K562 (cell line): ENCODE results near the gene IL24. TPM values are rescaled to one million over a fixed set of nuclear protein-coding genes. Genes with fewer than 3 reads are reported as not detected.
A peak's percentile ranks its signal among the peaks of the same experiment; 100 is the strongest.

Experiments
- ATAC-seq: fragments of 200-7000 bp; cut with Tn5 transposase; 3 replicates; pipeline ENCODE4 v1.9.1; 2020; ENCODE audit warnings: moderate library complexity
- BruUV-seq: library from RNA; stranded (reverse); fragments of 400-500 nt; replicated peaks from 2 replicates; lab custom pipeline; 2021; lab: Mats Ljungman, UMichigan
- CTCF ChIA-PET: fragments of 300-600 bp; formaldehyde crosslinking; extraction: SDS; loops from one replicate; lab custom pipeline; 2021; ENCODE audit warnings: low intra/inter-chr PET ratio; lab: Yijun Ruan, JAX
- POLR2A ChIA-PET: fragments of 300-600, 350-650 bp; sonication (Branson Sonifier 250); formaldehyde crosslinking; extraction: SDS; loops from one replicate; lab custom pipeline; 2021; ENCODE audit warnings: antibody characterized with exemption, inconsistent platforms; lab: Yijun Ruan, JAX
- DNase-seq, 4 experiments: peaks; one replicate each; pipeline versions ENCODE4 v3.0.0 to v3.0.0-alpha.2; 2011 to 2018; ENCODE audit warnings: low spot score in 3 of 4, mixed read lengths in 3 of 4; ENCODE audit errors: extremely low read depth in 1 of 4
- FAIRE-seq: peaks from 2 replicates; lab custom pipeline; 2011; peaks lifted over from hg19 to GRCh38; lab: Jason Lieb, UNC
- H2AFZ ChIP-seq: 2 replicates; pipeline ENCODE4 v1.6.0; 2011; ENCODE audit warnings: low read depth, low read length, control low read depth, inconsistent platforms
- H3K27ac ChIP-seq: fragments of 200-600 bp; 3 replicates; pipeline ENCODE4 v1.8.0; 2011; ENCODE audit warnings: low read depth, mild to moderate bottlenecking, control low read depth, inconsistent platforms, low read length, moderate library complexity, mixed read lengths; ENCODE audit errors: extremely low read depth
- H3K27me3 ChIP-seq, 2 experiments: fragments of 300-600 bp in 1 of 2; 2 replicates in 1 of 2; 3 replicates in 1 of 2; pipeline versions ENCODE4 v1.6.0 to v1.8.0; 2011; ENCODE audit warnings: inconsistent platforms in 2 of 2, low read length in 2 of 2, mild to moderate bottlenecking in 1 of 2, mixed read lengths in 1 of 2, moderate library complexity in 1 of 2; ENCODE audit not compliant: control insufficient read depth in 2 of 2, insufficient read depth in 2 of 2
- H3K36me3 ChIP-seq: fragments of 300-600 bp; 3 replicates; pipeline ENCODE4 v1.8.0; 2011; ENCODE audit warnings: mild to moderate bottlenecking, low read length, inconsistent platforms; ENCODE audit not compliant: control insufficient read depth, insufficient read depth
- H3K4me1 ChIP-seq, 2 experiments: fragments of 200-600 bp in 1 of 2; replicated peaks in 1 of 2; 2 replicates in 1 of 2; 3 replicates in 1 of 2; pipeline versions ENCODE4 v1.5.1 to v1.8.0; 2011; ENCODE audit warnings: inconsistent platforms in 2 of 2, low read length in 2 of 2, mild to moderate bottlenecking in 1 of 2, mixed read lengths in 1 of 2, moderate library complexity in 1 of 2; ENCODE audit not compliant: control insufficient read depth in 2 of 2, insufficient read depth in 2 of 2
- H3K4me2 ChIP-seq: 2 replicates; pipeline ENCODE4 v1.6.1; 2011; ENCODE audit warnings: low read length, control low read depth, inconsistent platforms, mixed read lengths; ENCODE audit not compliant: insufficient read depth
- H3K4me3 ChIP-seq: fragments of 200-600 bp; sonication (generic), shearing (Covaris generic); 2 replicates; pipeline ENCODE4 v1.5.1; 2016; ENCODE audit warnings: control low read depth, inconsistent platforms
- H3K79me2 ChIP-seq: fragments of 200-600 bp; 3 replicates; pipeline ENCODE4 v1.8.0; 2011; ENCODE audit warnings: low read length, inconsistent platforms; ENCODE audit not compliant: control insufficient read depth, insufficient read depth
- H3K9ac ChIP-seq, 2 experiments: 2 replicates each; pipeline versions ENCODE4 v1.6.0 to v1.6.1; 2011; ENCODE audit warnings: low read depth in 2 of 2, low read length in 2 of 2, control low read depth in 1 of 2, inconsistent platforms in 1 of 2, mild to moderate bottlenecking in 1 of 2, mixed read lengths in 1 of 2; ENCODE audit not compliant: insufficient read depth in 1 of 2
- H3K9me1 ChIP-seq: one replicate; pipeline ENCODE4 v1.6.0; 2011; ENCODE audit warnings: inconsistent platforms, mild to moderate bottlenecking, low read length, moderate library complexity; ENCODE audit not compliant: control insufficient read depth, insufficient read depth
- H3K9me3 ChIP-seq: replicated peaks from 2 replicates; pipeline ENCODE4 v1.5.1; 2011; ENCODE audit warnings: low read depth, low read length, inconsistent platforms; ENCODE audit not compliant: control insufficient read depth, insufficient read depth
- H4K20me1 ChIP-seq: replicated peaks from 2 replicates; pipeline ENCODE4 v1.6.1; 2011; ENCODE audit warnings: low read length, inconsistent platforms, mixed read lengths; ENCODE audit not compliant: control insufficient read depth, insufficient read depth
- FUS ChIP-seq: fragments of 200-400 bp; formaldehyde crosslinking; optimal IDR thresholded peaks from 2 replicates; pipeline ENCODE3; 2017; ENCODE audit warnings: low read depth, low read length
- MAZ ChIP-seq, 2 experiments: fragments of 450-650 bp in 1 of 2; sonication (generic) in 1 of 2; formaldehyde crosslinking; IDR thresholded peaks in 1 of 2; conservative IDR thresholded peaks in 1 of 2; 2 replicates each; pipeline versions ENCODE4 v1.4.0 to v1.5.0; 2020; ENCODE audit warnings: mild to moderate bottlenecking in 1 of 2, missing genetic modification reagents in 1 of 2
- NFE2 ChIP-seq: IDR thresholded peaks from 2 replicates; pipeline ENCODE4 v1.6.1; 2014; ENCODE audit warnings: antibody characterized with exemption, low read depth
- RBM34 ChIP-seq: fragments of 200-400 bp; formaldehyde crosslinking; IDR thresholded peaks from 2 replicates; pipeline ENCODE4 v1.6.1; 2018; ENCODE audit warnings: low read length, borderline replicate concordance; ENCODE audit not compliant: insufficient read depth
- TBP ChIP-seq: optimal IDR thresholded peaks from 2 replicates; pipeline ENCODE3; 2011; ENCODE audit warnings: low read depth, low read length, improper control_type of control experiment
- ZNF224 ChIP-seq: sonication (generic); formaldehyde crosslinking; IDR thresholded peaks from 2 replicates; pipeline ENCODE4 v1.8.0; 2022; ENCODE audit warnings: mild to moderate bottlenecking, missing genetic modification reagents
- WGBS: fragments of 100-300 bp; shearing (Covaris generic); methylation state at CpG from one replicate; pipeline ENCODE4 v1.1.6; 2016; ENCODE audit warnings: low coverage, mixed read lengths; ENCODE audit not compliant: insufficient coverage; ENCODE audit errors: missing lambda C conversion rate; 5-methylcytosine and 5-hydroxymethylcytosine counted together
- in situ Hi-C: fragments of 300-500 bp; cut with MboI; formaldehyde crosslinking; loops from 4 replicates; pipeline ENCODE4 v1.15.0; 2018; ENCODE audit warnings: inconsistent platforms, mixed read lengths
- intact Hi-C: fragments of 100-400 bp; cut with micrococcal nuclease; formaldehyde crosslinking; loops from 2 replicates; pipeline ENCODE4 v1.14.2; 2022
- polyA plus RNA-seq, 8 experiments: library from polyadenylated mRNA; depleted of rRNA in 4 of 8; stranded (reverse) in 5 of 8; unstranded in 3 of 8; fragments of >200 nt; fragmentation: Nextera tagmentation in 2 of 8; fragmentation: Illumina TruSeq in 1 of 8; extraction: Ambion mirVana in 2 of 8; extraction: Trizol in 1 of 8; gene quantifications; 2 replicates each; pipeline versions ENCODE4 v1.2.1 to v1.2.3, GENCODE V29; 2011 to 2014; ENCODE audit warnings: inconsistent platforms in 1 of 8, missing spikeins in 1 of 8
- total RNA-seq, 7 experiments: library from RNA; depleted of rRNA in 6 of 7; stranded (reverse); fragments of >200 nt in 6 of 7; fragmentation: Illumina TruSeq in 2 of 7; extraction: Trizol in 2 of 7; gene quantifications; 2 replicates each; pipeline versions ENCODE4 v1.2.1 to v1.2.3, GENCODE V29; 2011 to 2021; ENCODE audit warnings: low replicate concordance in 1 of 7

IL24 gene
- total and polyA plus RNA-seq, 9 of the 15 experiments (the other 6 are each of a cell fraction or from before 2014, with no cell fraction given), result 0.04 to 0.19 TPM; not detected in 7

DNA sequence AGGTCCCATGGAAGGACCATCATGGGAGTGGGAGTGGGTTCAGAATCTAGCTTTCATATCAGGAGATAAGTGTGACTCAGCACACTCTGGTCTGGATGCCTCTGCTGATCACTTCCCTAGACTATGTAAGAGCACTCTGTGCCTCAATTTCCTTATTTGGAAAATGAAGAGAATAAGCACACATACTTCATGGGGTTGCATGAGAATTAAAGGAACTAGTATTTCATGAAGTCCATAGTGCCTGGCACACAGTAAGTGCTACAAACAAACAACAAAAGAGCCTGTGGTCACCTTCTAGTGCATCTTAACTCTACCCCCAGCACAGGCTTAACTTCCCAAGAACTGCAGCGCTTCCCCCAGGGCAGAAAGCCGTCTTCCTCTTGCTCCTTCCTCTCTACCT, 41.4 kb upstream of the IL24 start:
- Histone ChIP-seq H3K79me2 (no peaks in the 10 kb centered on the region), H3K4me3 (no peak overlapping the region), H3K9me3 (no peaks in the 10 kb centered on the region), H3K27ac (no peak overlapping the region), H3K4me2 (no peak overlapping the region), H3K4me1 (no peaks in the 10 kb centered on the region), H3K36me3 (no peaks in the 10 kb centered on the region), H3K9ac (no peak overlapping the region), H4K20me1 (no peaks in the 10 kb centered on the region), H2AFZ (no peak overlapping the region), H3K9me1 (no peaks in the 10 kb centered on the region), H3K27me3 (peaks cover 8 to 27% of the 10 kb centered on the region in 2 experiments; a peak in 4 of 5 replicates)
- WGBS, result 8% methylated on average over 2 of the region's 2 CpGs
- BruUV-seq, result no TSS peak
- ChIA-PET POLR2A (interaction anchor here (0.6 to 1.3 kb wide), 3 partner anchors 10 to 1770 kb away, joined by 5 to 6 read pairs (median 5); no protein-coding TSS in a partner anchor), CTCF (interaction anchor here (1.3 kb wide), 1 partner anchor 56 kb away, joined by 3 read pairs; no protein-coding TSS in a partner anchor)
- DNase-seq (no peak), ATAC-seq (no peak), FAIRE-seq (no peak)
- in situ Hi-C loops (no loop called here), intact Hi-C loops (no loop called here)
- TF ChIP-seq NFE2, result peak; percentile 44
- TF ChIP-seq MAZ (CRISPR knock-in tag; conservative IDR thresholded peaks at IDR 0.05 in 1 of 2, IDR thresholded peaks at IDR 0.05 in 1 of 2), result no peak

DNA sequence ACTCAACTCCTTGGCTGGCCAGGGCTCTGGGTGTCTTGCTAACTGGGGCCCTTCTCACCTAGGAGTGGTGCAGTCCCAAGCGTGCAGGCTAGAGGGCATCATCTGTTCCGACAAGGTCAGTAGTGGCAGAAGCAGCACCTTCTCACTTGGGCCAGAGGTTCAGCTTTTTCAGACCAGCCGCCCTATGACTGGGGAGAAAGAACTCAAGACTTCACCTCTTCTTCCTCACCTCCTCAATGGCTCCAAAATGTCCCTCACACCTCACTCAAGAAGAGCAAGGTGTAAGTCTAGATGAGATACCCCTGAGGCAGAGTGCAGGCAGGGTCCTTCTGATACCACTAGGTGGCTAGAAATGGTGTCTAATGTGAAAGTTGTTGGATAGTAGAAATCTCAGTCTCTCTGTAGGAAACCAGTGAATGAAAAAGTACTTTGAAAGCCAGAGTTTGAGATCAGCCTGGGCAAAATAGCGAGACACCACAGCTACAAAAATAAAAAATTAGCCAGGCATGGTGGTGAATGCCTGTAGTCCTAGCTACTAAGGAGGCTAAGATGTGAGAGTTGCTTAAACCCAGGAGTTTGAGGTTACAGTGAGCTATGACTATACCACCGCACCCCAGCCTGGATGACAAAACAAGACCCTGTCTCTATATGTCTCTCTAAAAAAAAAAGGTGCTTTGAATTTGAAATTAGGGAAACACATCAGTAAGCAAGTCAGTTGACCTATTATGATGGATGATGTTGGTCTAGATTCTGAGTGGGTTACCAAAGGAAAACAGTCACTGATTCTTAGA, 40.4 kb upstream of the IL24 start:
- FAIRE-seq (no peak), DNase-seq (peak in 1 of 4 experiments; percentile 32), ATAC-seq (peak; percentile 91)
- no peaks in the 10 kb centered on the region for H4K20me1 ChIP-seq
- no peaks in the 10 kb centered on the region for H3K9me1 ChIP-seq
- intact Hi-C loops (no loop called here), in situ Hi-C loops (no loop called here)
- H3K27me3 ChIP-seq, result peaks cover 12 to 30% of the 10 kb centered on the region in 2 experiments; a peak in 4 of 5 replicates
- no peaks in the 10 kb centered on the region for H3K36me3 ChIP-seq
- POLR2A ChIA-PET, result interaction anchor here (0.8 to 1.0 kb wide), 2 partner anchors 12 to 22 kb away, joined by 3 to 5 read pairs; no protein-coding TSS in a partner anchor
- CTCF ChIA-PET, result interaction anchor here (1.3 kb wide), 1 partner anchor 55 kb away, joined by 3 read pairs; no protein-coding TSS in a partner anchor
- no peak overlapping the region for H3K27ac ChIP-seq
- H3K79me2 ChIP-seq, result no peaks in the 10 kb centered on the region
- no peaks in the 10 kb centered on the region for H3K4me1 ChIP-seq
- H3K4me2 ChIP-seq, result no peak overlapping the region
- H3K9me3 ChIP-seq, result no peaks in the 10 kb centered on the region
- WGBS, result 4% methylated on average over 5 of the region's 5 CpGs
- no peak overlapping the region for H3K4me3 ChIP-seq
- H2AFZ ChIP-seq, result no peak overlapping the region
- no peak overlapping the region for H3K9ac ChIP-seq
- BruUV-seq, result no TSS peak
- TF ChIP-seq ZNF224 (CRISPR knock-in tag), result no peak
- no peak for TF ChIP-seq FUS
- no peak for TF ChIP-seq TBP
- TF ChIP-seq RBM34, result no peak
